KBM-7 (cell line): Measurements from ENCODE around the gene MTMR3.

Experiments
- DNase-seq: peaks from one replicate; pipeline ENCODE4 v3.0.0-alpha.2; 2015
- in situ Hi-C: fragments of 300-500 bp; cut with MboI; formaldehyde crosslinking; loops from 2 replicates; pipeline ENCODE4 v1.14.3; 2020; ENCODE audit warnings: low sequenced_read_pairs, low pct_unique_long_range_greater_than_20kb, mixed read lengths

The MTMR3 gene

GRCh38 chr22:29988719-29989118 lies 105.7 kb downstream of the MTMR3 start:
- DNase-seq = no peak
- in situ Hi-C loops = no loop called here

- in situ Hi-C loops = no loop called here
- DNase-seq = no peak
Observed at GRCh38 chr22:29989446-29989845, 106.5 kb downstream of the MTMR3 start.

- no peak for DNase-seq
- in situ Hi-C loops = no loop called here
Observed at GRCh38 chr22:29992341-29993275, 109.6 kb downstream of the MTMR3 start.

- DNase-seq = no peak
Observed at GRCh38 chr22:29994027-29994715, 111.2 kb downstream of the MTMR3 start.

GRCh38 chr22:29994943-29995342 lies 112.0 kb downstream of the MTMR3 start:
- DNase-seq = no peak
- in situ Hi-C loops = no loop called here

More at GRCh38 chr22:29994027-29994715, 111.2 kb downstream of the MTMR3 start:
- in situ Hi-C loops = no loop called here

- DNase-seq = no peak
- in situ Hi-C loops = no loop called here
Observed at GRCh38 chr22:29997107-29997506, 114.1 kb downstream of the MTMR3 start.

- no peak for DNase-seq
- in situ Hi-C loops = no loop called here
Observed at GRCh38 chr22:29997516-29997915, 114.5 kb downstream of the MTMR3 start.

GRCh38 chr22:29998627-29999384 lies 115.8 kb downstream of the MTMR3 start:
- DNase-seq = peak; percentile 51
- in situ Hi-C loops = no loop called here

- in situ Hi-C loops = no loop called here
- no peak for DNase-seq
Observed at GRCh38 chr22:30000566-30000965, 117.6 kb downstream of the MTMR3 start.

- DNase-seq = no peak
- in situ Hi-C loops = no loop called here
Observed at GRCh38 chr22:30001459-30001858, 118.5 kb downstream of the MTMR3 start.

GRCh38 chr22:30002861-30003486 lies 120.0 kb downstream of the MTMR3 start:
- in situ Hi-C loops = no loop called here
- DNase-seq = no peak

GRCh38 chr22:30004101-30004500 lies 121.1 kb downstream of the MTMR3 start:
- DNase-seq = no peak
- in situ Hi-C loops = no loop called here

GRCh38 chr22:30004694-30005093 lies 121.7 kb downstream of the MTMR3 start:
- in situ Hi-C loops = no loop called here
- no peak for DNase-seq

- DNase-seq = peak; percentile 83
- in situ Hi-C loops = no loop called here
Observed at GRCh38 chr22:30005213-30005857, 122.4 kb downstream of the MTMR3 start.

- in situ Hi-C loops = no loop called here
- DNase-seq = no peak
Observed at GRCh38 chr22:30007361-30007760, 124.4 kb downstream of the MTMR3 start.

GRCh38 chr22:30008401-30008800 lies 125.4 kb downstream of the MTMR3 start:
- in situ Hi-C loops = no loop called here
- no peak for DNase-seq

- in situ Hi-C loops = no loop called here
Observed at GRCh38 chr22:30009478-30009877, 126.5 kb downstream of the MTMR3 start.

GRCh38 chr22:30010789-30011405 lies 127.9 kb downstream of the MTMR3 start:
- no peak for DNase-seq
- in situ Hi-C loops = no loop called here

More at GRCh38 chr22:30009478-30009877, 126.5 kb downstream of the MTMR3 start:
- DNase-seq = no peak
